ENCODE data around the gene FBP2. TPM values are rescaled to one million over a fixed set of nuclear protein-coding genes. Genes with fewer than 3 reads are reported as not detected.

FBP2 gene
- total RNA-seq (2022; extraction: Qiagen RNA extraction; ENCODE audit: low read depth): 0.11 TPM in 1 of 5 replicates, not detected in the others

GRCh38 chr9:94593459-94594345, at the start of gene FBP2:
FBP2 (minus strand) TSS chr9:94593824; CDS start chr9:94593726, 98 bp downstream.

GRCh38 chr9:94639061-94639998, 45.7 kb upstream of the FBP2 start, which contains the start of gene FBP1:
FBP1 (minus strand) TSS chr9:94639518; CDS start chr9:94639310, 208 bp downstream.

GRCh38 chr9:94554439-94555331, 38.9 kb downstream of the FBP2 start, which contains the start of gene PCAT7:
PCAT7 (plus strand) TSS chr9:94555083.

Other genes with a start within 250 kb of the FBP2 start
- 0.41 to 1.1 TPM (median 0.94 TPM) in 5 replicates for gene PCAT7, start 38.7 kb downstream of the FBP2 start, total RNA-seq (2022; extraction: Qiagen RNA extraction; ENCODE audit: low read depth)
- 0.11 to 0.15 TPM (median 0.13 TPM) in 3 of 5 replicates, not detected in the others for gene FBP1, start 45.7 kb upstream of the FBP2 start, total RNA-seq (2022; extraction: Qiagen RNA extraction; ENCODE audit: low read depth)
- 160 to 217 TPM (median 210 TPM) in 5 replicates for gene AOPEP, start 132.9 kb upstream of the FBP2 start, total RNA-seq (2022; extraction: Qiagen RNA extraction; ENCODE audit: low read depth)